Measurements from ENCODE around the gene TIAM1.
"Not testable (repeated sequence)": the region's sequence is repeated elsewhere in the genome, so short reads cannot be mapped to it uniquely, and the experiment has no call there.

TIAM1 gene

GRCh38 chr21:31253684-31254083 lies 90.4 kb downstream of the TIAM1 start:
- TF ChIP-seq ZNF274 (IDR thresholded peaks at IDR 0.05; ENCODE audit: low read depth, low read length) = no peak
- no peak overlapping the region for H3K4me3 ChIP-seq (ENCODE audit: low read length)

- no peak for TF ChIP-seq ZNF274 (IDR thresholded peaks at IDR 0.05; ENCODE audit: low read depth, low read length)
- H3K4me3 ChIP-seq (ENCODE audit: low read length) = no peak overlapping the region
These were observed 91.5 kb downstream of the TIAM1 start for GRCh38 chr21:31252611-31253010.

GRCh38 chr21:31252091-31252490 lies 92.0 kb downstream of the TIAM1 start:
- H3K4me3 ChIP-seq (ENCODE audit: low read length) = no peak overlapping the region
- no peak for TF ChIP-seq ZNF274 (IDR thresholded peaks at IDR 0.05; ENCODE audit: low read depth, low read length)

- H3K4me3 ChIP-seq (ENCODE audit: low read length) = no peak overlapping the region
- TF ChIP-seq ZNF274 (IDR thresholded peaks at IDR 0.05; ENCODE audit: low read depth, low read length) = no peak
These were observed 92.4 kb downstream of the TIAM1 start for GRCh38 chr21:31251686-31252085.

- TF ChIP-seq ZNF274 (IDR thresholded peaks at IDR 0.05; ENCODE audit: low read depth, low read length) = no peak
These were observed 95.5 kb downstream of the TIAM1 start for GRCh38 chr21:31248598-31248997.

GRCh38 chr21:31243611-31244010 lies 100.5 kb downstream of the TIAM1 start:
- no peak for TF ChIP-seq ZNF274 (IDR thresholded peaks at IDR 0.05; ENCODE audit: low read depth, low read length)
- no peak overlapping the region for H3K4me3 ChIP-seq (ENCODE audit: low read length)

More at GRCh38 chr21:31248598-31248997, 95.5 kb downstream of the TIAM1 start:
- H3K4me3 ChIP-seq (ENCODE audit: low read length) = no peak overlapping the region

GRCh38 chr21:31236528-31236927 lies 107.5 kb downstream of the TIAM1 start:
- no peak overlapping the region for H3K4me3 ChIP-seq (ENCODE audit: low read length)
- TF ChIP-seq ZNF274 (IDR thresholded peaks at IDR 0.05; ENCODE audit: low read depth, low read length) = no peak

- no peak overlapping the region for H3K4me3 ChIP-seq (ENCODE audit: low read length)
- no peak for TF ChIP-seq ZNF274 (IDR thresholded peaks at IDR 0.05; ENCODE audit: low read depth, low read length)
These were observed 108.2 kb downstream of the TIAM1 start for GRCh38 chr21:31235671-31236450.

GRCh38 chr21:31234936-31235335 lies 109.1 kb downstream of the TIAM1 start:
- no peak for TF ChIP-seq ZNF274 (IDR thresholded peaks at IDR 0.05; ENCODE audit: low read depth, low read length)
- no peak overlapping the region for H3K4me3 ChIP-seq (ENCODE audit: low read length)

- no peak for TF ChIP-seq ZNF274 (IDR thresholded peaks at IDR 0.05; ENCODE audit: low read depth, low read length)
- H3K4me3 ChIP-seq (ENCODE audit: low read length) = no peak overlapping the region
These were observed 110.3 kb downstream of the TIAM1 start for GRCh38 chr21:31233711-31234110.

GRCh38 chr21:31232344-31232743 lies 111.7 kb downstream of the TIAM1 start:
- no peak for TF ChIP-seq ZNF274 (IDR thresholded peaks at IDR 0.05; ENCODE audit: low read depth, low read length)
- no peak overlapping the region for H3K4me3 ChIP-seq (ENCODE audit: low read length)

- TF ChIP-seq ZNF274 (IDR thresholded peaks at IDR 0.05; ENCODE audit: low read depth, low read length) = no peak
These were observed 113.1 kb downstream of the TIAM1 start for GRCh38 chr21:31230937-31231336.

GRCh38 chr21:31228723-31229122 lies 115.3 kb downstream of the TIAM1 start:
- H3K4me3 ChIP-seq (ENCODE audit: low read length) = not testable (repeated sequence)

More at GRCh38 chr21:31230937-31231336, 113.1 kb downstream of the TIAM1 start:
- H3K4me3 ChIP-seq (ENCODE audit: low read length) = no peak overlapping the region

- H3K4me3 ChIP-seq (ENCODE audit: low read length) = no peak overlapping the region
- no peak for TF ChIP-seq ZNF274 (IDR thresholded peaks at IDR 0.05; ENCODE audit: low read depth, low read length)
These were observed 118.3 kb downstream of the TIAM1 start for GRCh38 chr21:31225713-31226112.

- H3K4me3 ChIP-seq (ENCODE audit: low read length) = no peak overlapping the region
- no peak for TF ChIP-seq ZNF274 (IDR thresholded peaks at IDR 0.05; ENCODE audit: low read depth, low read length)
These were observed 121.9 kb downstream of the TIAM1 start for GRCh38 chr21:31222142-31222541.

GRCh38 chr21:31221043-31221442 lies 123.0 kb downstream of the TIAM1 start:
- no peak for TF ChIP-seq ZNF274 (IDR thresholded peaks at IDR 0.05; ENCODE audit: low read depth, low read length)
- H3K4me3 ChIP-seq (ENCODE audit: low read length) = no peak overlapping the region
